NB4 (cell line): ENCODE data around the gene FBXO27.

ENCODE experiments used
- POLR2A ChIP-seq: IDR thresholded peaks from 2 replicates; pipeline ENCODE4 v1.6.1; 2011; ENCODE audit warnings: mild to moderate bottlenecking; ENCODE audit not compliant: insufficient read length; ENCODE audit errors: extremely low read depth
- TF ChIP-seq, protein P1 (sequence below): IDR thresholded peaks from one replicate; pipeline ENCODE4 v1.5.1; 2012; ENCODE audit warnings: low read depth, low read length

DNA sequence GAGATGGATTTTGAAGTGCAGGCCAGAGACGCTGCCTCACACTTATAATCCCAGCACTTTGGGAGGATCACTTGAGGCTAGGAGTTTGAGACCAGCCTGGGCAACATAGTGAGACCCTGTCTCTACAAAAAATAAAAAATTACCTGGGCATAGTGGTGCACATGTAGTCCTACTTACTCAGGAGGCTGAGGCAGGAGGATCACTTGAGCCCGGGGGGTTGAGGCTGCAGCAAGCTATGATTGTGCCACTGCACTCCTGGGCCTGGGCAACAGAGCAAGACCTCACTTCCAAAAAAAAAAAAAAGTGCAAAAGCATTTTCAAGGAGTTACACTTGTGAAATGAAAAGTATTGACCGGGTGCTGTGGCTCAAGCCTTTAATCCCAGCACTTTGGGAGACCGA, 29.2 kb downstream of the FBXO27 start:
- TF ChIP-seq POLR2A, result no peak
- TF ChIP-seq, protein P1, sequence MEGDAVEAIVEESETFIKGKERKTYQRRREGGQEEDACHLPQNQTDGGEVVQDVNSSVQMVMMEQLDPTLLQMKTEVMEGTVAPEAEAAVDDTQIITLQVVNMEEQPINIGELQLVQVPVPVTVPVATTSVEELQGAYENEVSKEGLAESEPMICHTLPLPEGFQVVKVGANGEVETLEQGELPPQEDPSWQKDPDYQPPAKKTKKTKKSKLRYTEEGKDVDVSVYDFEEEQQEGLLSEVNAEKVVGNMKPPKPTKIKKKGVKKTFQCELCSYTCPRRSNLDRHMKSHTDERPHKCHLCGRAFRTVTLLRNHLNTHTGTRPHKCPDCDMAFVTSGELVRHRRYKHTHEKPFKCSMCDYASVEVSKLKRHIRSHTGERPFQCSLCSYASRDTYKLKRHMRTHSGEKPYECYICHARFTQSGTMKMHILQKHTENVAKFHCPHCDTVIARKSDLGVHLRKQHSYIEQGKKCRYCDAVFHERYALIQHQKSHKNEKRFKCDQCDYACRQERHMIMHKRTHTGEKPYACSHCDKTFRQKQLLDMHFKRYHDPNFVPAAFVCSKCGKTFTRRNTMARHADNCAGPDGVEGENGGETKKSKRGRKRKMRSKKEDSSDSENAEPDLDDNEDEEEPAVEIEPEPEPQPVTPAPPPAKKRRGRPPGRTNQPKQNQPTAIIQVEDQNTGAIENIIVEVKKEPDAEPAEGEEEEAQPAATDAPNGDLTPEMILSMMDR, result no peak
